Caco-2 (cell line): Measurements from ENCODE around the gene DSG3. TPM values are rescaled to one million over a fixed set of nuclear protein-coding genes. Genes with fewer than 3 reads are reported as not detected.

ENCODE experiments used
- BruUV-seq: library from RNA; stranded (reverse); fragments of 400-500 nt; replicated peaks from 2 replicates; lab custom pipeline; 2021; lab: Mats Ljungman, UMichigan
- CTCF ChIA-PET: fragments of 300-600 bp; sonication (Branson Sonifier 250); formaldehyde crosslinking; loops from one replicate; lab custom pipeline; 2022; ENCODE audit warnings: antibody characterized with exemption; lab: Charles Lee
- POLR2A ChIA-PET: fragments of 300-600 bp; sonication (Branson Sonifier 250); formaldehyde crosslinking; loops from one replicate; lab custom pipeline; 2022; ENCODE audit warnings: antibody characterized with exemption; lab: Charles Lee
- DNase-seq, 2 experiments: peaks; one replicate each; pipeline versions ENCODE4 v3.0.0 to v3.0.0-alpha.2; 2020 to 2022
- H3K27me3 ChIP-seq: replicated peaks from 2 replicates; pipeline ENCODE4 v1.6.0; 2011; ENCODE audit warnings: low read length; ENCODE audit not compliant: control insufficient read depth, insufficient read depth
- H3K36me3 ChIP-seq: 2 replicates; pipeline ENCODE4 v1.5.1; 2011; ENCODE audit warnings: low read length; ENCODE audit not compliant: control insufficient read depth, insufficient read depth
- H3K4me1 ChIP-seq: fragments of 250-450 bp; sonication (Bioruptor Pico); 2 replicates; pipeline ENCODE4 v1.5.1; 2020; ENCODE audit warnings: mild to moderate bottlenecking
- H3K4me3 ChIP-seq: 2 replicates; pipeline ENCODE4 v1.5.1; 2011; ENCODE audit warnings: low read depth, mild to moderate bottlenecking, control low read depth, low read length
- H3K9me3 ChIP-seq: fragments of 250-450 bp; sonication (Bioruptor Pico); 2 replicates; pipeline ENCODE4 v1.5.1; 2020; ENCODE audit warnings: mild to moderate bottlenecking, moderate library complexity
- H3K27ac Mint-ChIP-seq: one replicate; pipeline ENCODE4 v1.8.0; 2022; ENCODE audit warnings: mixed read lengths; ENCODE audit not compliant: unreplicated experiment
- H3K27me3 Mint-ChIP-seq: one replicate; pipeline ENCODE4 v1.8.0; 2022; ENCODE audit warnings: mixed read lengths; ENCODE audit not compliant: insufficient read depth, unreplicated experiment
- H3K36me3 Mint-ChIP-seq: one replicate; pipeline ENCODE4 v1.8.0; 2022; ENCODE audit warnings: mild to moderate bottlenecking, mixed read lengths; ENCODE audit not compliant: insufficient read depth, unreplicated experiment
- H3K4me1 Mint-ChIP-seq: one replicate; pipeline ENCODE4 v1.8.0; 2022; ENCODE audit warnings: low read depth, mixed read lengths; ENCODE audit not compliant: unreplicated experiment
- H3K4me3 Mint-ChIP-seq: one replicate; pipeline ENCODE4 v1.8.0; 2022; ENCODE audit warnings: mild to moderate bottlenecking, moderate library complexity, mixed read lengths; ENCODE audit not compliant: unreplicated experiment
- H3K9me3 Mint-ChIP-seq: one replicate; pipeline ENCODE4 v1.8.0; 2022; ENCODE audit warnings: mixed read lengths; ENCODE audit not compliant: unreplicated experiment
- CTCF ChIP-seq, 2 experiments: fragments of 200-600 bp in 1 of 2; IDR thresholded peaks; 1 replicate in 1 of 2; 2 replicates in 1 of 2; pipeline versions ENCODE4 v1.5.1 to v1.8.0; 2011 to 2022; ENCODE audit warnings: antibody characterized with exemption in 1 of 2, control low read depth in 1 of 2, inconsistent platforms in 1 of 2, low read depth in 1 of 2, low read length in 1 of 2, mild to moderate bottlenecking in 1 of 2, moderate library complexity in 1 of 2; ENCODE audit not compliant: insufficient read depth in 1 of 2, severe bottlenecking in 1 of 2, unreplicated experiment in 1 of 2
- intact Hi-C: fragments of 100-400 bp; cut with micrococcal nuclease; formaldehyde crosslinking; loops from one replicate; pipeline ENCODE4 v1.10.0; 2022; ENCODE audit not compliant: unreplicated experiment
- total RNA-seq: library from RNA; stranded (reverse); gene quantifications from 2 replicates; pipeline ENCODE4 v1.2.3, GENCODE V29; 2022

DSG3 gene
- total RNA-seq, 1 experiment from 2014 or later, result 0.14 TPM

DNA sequence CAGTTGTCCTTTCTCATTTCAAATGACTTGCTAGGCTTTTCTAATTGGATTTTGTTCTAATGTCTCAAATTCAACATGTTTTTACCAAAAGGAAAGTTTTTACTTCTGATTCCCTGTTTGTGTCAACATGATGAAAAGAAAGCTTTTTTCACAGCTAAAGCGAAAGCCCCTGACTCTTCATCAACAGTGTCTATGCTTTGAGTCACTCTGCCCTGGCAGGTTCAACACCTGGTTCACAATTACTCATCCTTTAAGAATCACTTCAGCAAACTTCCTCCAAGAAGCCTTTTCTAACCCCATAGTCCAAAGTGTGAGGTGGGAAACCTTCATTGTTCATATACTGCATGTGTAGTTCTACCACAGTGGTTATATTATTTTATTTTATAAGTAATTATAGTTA is 42.8 kb downstream of the DSG3 start:
- POLR2A ChIA-PET, result no interaction called here
- intact Hi-C loops, result no loop called here
- no peak for TF ChIP-seq CTCF (IDR thresholded peaks at IDR 0.05; ENCODE audit: insufficient read depth in 1 of 2, low read depth in 1 of 2, low read length in 1 of 2, severe bottlenecking in 1 of 2, unreplicated experiment in 1 of 2)
- Histone ChIP-seq H3K4me3 (no peak overlapping the region), H3K4me1 (peaks cover 13% of the 10 kb centered on the region), H3K36me3 (no peaks in the 10 kb centered on the region), H3K9me3 (no peaks in the 10 kb centered on the region), H3K27me3 (no peaks in the 10 kb centered on the region)
- H3K4me1 Mint-ChIP-seq, result no peaks in the 10 kb centered on the region
- H3K36me3 Mint-ChIP-seq, result peaks cover 7% of the 10 kb centered on the region
- peak overlapping the region; percentile 60 for H3K27ac Mint-ChIP-seq
- peaks cover 10% of the 10 kb centered on the region for H3K9me3 Mint-ChIP-seq
- no TSS peak for BruUV-seq
- H3K4me3 Mint-ChIP-seq, result no peak overlapping the region
- no peak for DNase-seq
- CTCF ChIA-PET, result no interaction called here
- no peaks in the 10 kb centered on the region for H3K27me3 Mint-ChIP-seq

DNA sequence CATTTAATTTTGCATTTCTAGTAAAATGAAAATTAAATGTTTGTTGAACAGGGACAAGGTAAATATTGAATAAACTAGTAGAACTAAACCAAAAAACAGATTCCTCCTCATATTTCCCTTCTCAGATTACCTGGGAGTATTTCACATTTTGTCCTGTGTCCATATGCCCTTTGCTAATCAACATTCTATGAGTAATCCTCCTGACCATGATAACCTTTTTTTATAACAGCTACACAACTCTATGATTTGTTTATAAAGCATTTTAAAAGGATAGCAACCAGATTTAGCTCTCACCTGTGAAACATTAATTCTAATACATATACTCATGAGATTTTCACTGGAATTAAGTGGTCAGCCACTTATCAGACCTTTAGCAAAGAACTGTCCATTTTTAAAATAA is 43.3 kb downstream of the DSG3 start:
- ChIA-PET CTCF (no interaction called here), POLR2A (no interaction called here)
- Mint-ChIP-seq H3K9me3 (peaks cover 10% of the 10 kb centered on the region), H3K27me3 (no peaks in the 10 kb centered on the region), H3K4me1 (no peaks in the 10 kb centered on the region), H3K27ac (peak overlapping the region; percentile 60), H3K36me3 (peaks cover 7% of the 10 kb centered on the region), H3K4me3 (no peak overlapping the region)
- DNase-seq, result no peak
- BruUV-seq, result no TSS peak
- H3K36me3 ChIP-seq, result no peaks in the 10 kb centered on the region
- intact Hi-C loops, result no loop called here
- peaks cover 13% of the 10 kb centered on the region for H3K4me1 ChIP-seq
- TF ChIP-seq CTCF (IDR thresholded peaks at IDR 0.05; ENCODE audit: insufficient read depth in 1 of 2, low read depth in 1 of 2, low read length in 1 of 2, severe bottlenecking in 1 of 2, unreplicated experiment in 1 of 2), result no peak
- no peak overlapping the region for H3K4me3 ChIP-seq
- H3K27me3 ChIP-seq, result no peaks in the 10 kb centered on the region
- H3K9me3 ChIP-seq, result no peaks in the 10 kb centered on the region

GRCh38 chr18:31491586-31491985 is 44.0 kb downstream of the DSG3 start:
- BruUV-seq, result no TSS peak
- TF ChIP-seq CTCF (IDR thresholded peaks at IDR 0.05; ENCODE audit: insufficient read depth in 1 of 2, low read depth in 1 of 2, low read length in 1 of 2, severe bottlenecking in 1 of 2, unreplicated experiment in 1 of 2), result no peak
- Mint-ChIP-seq H3K9me3 (peaks cover 10% of the 10 kb centered on the region), H3K4me1 (no peaks in the 10 kb centered on the region), H3K27me3 (no peaks in the 10 kb centered on the region), H3K27ac (no peak overlapping the region), H3K36me3 (peaks cover 7% of the 10 kb centered on the region), H3K4me3 (no peak overlapping the region)
- Histone ChIP-seq H3K4me1 (peaks cover 13% of the 10 kb centered on the region), H3K4me3 (no peak overlapping the region), H3K36me3 (no peaks in the 10 kb centered on the region), H3K9me3 (no peaks in the 10 kb centered on the region), H3K27me3 (no peaks in the 10 kb centered on the region)
- CTCF ChIA-PET, result no interaction called here
- intact Hi-C loops, result no loop called here
- DNase-seq, result no peak
- POLR2A ChIA-PET, result no interaction called here
